Left colon (tissue), 2 donors: Measurements from ENCODE around the gene DPP4. TPM values are rescaled to one million over a fixed set of nuclear protein-coding genes. Genes with fewer than 3 reads are reported as not detected.
A peak's percentile ranks its signal among the peaks of the same experiment; 100 is the strongest.

Experiments
- ATAC-seq: fragments of 200-7000 bp; cut with Tn5 transposase; one replicate; pipeline ENCODE4 v1.9.1; 2020; ENCODE audit warnings: mild to moderate bottlenecking, moderate library complexity
- DNase-seq, 2 donors: peaks; one replicate each; pipeline ENCODE4 v3.0.0-alpha.2; 2020
- intact Hi-C, 2 donors: fragments of 100-400 bp; cut with DNase I in 1 of 2; cut with micrococcal nuclease in 1 of 2; formaldehyde crosslinking; loops; one replicate each; pipeline versions ENCODE4 v1.11.2 to v1.14.0; 2022; cut with DNase I, micrococcal nuclease
- long read RNA-seq: library from polyadenylated mRNA; unstranded; transcript quantifications from one replicate; pipeline ENCODE4 v2.0.0, GENCODE V29; 2021
- total RNA-seq, 2 donors: library from RNA; stranded (reverse); fragmentation: NEBNext Ultra II Directional; extraction: Animal tissue kit (Norgen Biotek cat#: 25700); gene quantifications; one replicate each; pipeline ENCODE4 v1.2.1, GENCODE V29; 2021
- donor health status: DM: no; HTN: no; CAD: no.
- donor health status: DM: yes; HTN: yes; CAD: no.

The DPP4 gene
- total RNA-seq, result 10 to 100 TPM; 14.7 to 30.1 TPM
- long read RNA-seq, transcript DPP4-201 (26 exons, 3,904 nt), result major isoform, 37 of 57 reads
- long read RNA-seq, partial matches to known transcripts, result 11 of 57 reads
- long read RNA-seq, other reads (novel, unspliced or antisense), result 9 of 57 reads

GRCh38 chr2:162073888-162074631 is at the start of gene DPP4:
DPP4 (minus strand) TSS chr2:162074215; CDS start chr2:162073981, 234 bp downstream.
- peak; percentile 55 to 80 for DNase-seq
- intact Hi-C loops, result no loop called here
- peak; percentile 94 for ATAC-seq

GRCh38 chr2:162118166-162119031 is 44.4 kb upstream of the DPP4 start:
- DNase-seq (no peak), ATAC-seq (no peak)

GRCh38 chr2:162116352-162116751 is 42.3 kb upstream of the DPP4 start:
- DNase-seq, result no peak
- no peak for ATAC-seq
- intact Hi-C loops, result no loop called here

More at GRCh38 chr2:162118166-162119031, 44.4 kb upstream of the DPP4 start:
- intact Hi-C loops, result no loop called here

- DNase-seq, result no peak
- intact Hi-C loops, result no loop called here
- no peak for ATAC-seq
Measured at GRCh38 chr2:162115076-162115475, 41.1 kb upstream of the DPP4 start.

GRCh38 chr2:162114271-162114670 is 40.3 kb upstream of the DPP4 start:
- no peak for ATAC-seq
- no peak for DNase-seq
- intact Hi-C loops, result no loop called here

- intact Hi-C loops, result no loop called here
- ATAC-seq, result no peak
Measured at GRCh38 chr2:162113776-162114168, 39.8 kb upstream of the DPP4 start.

GRCh38 chr2:162113088-162113775 is 39.2 kb upstream of the DPP4 start:
- intact Hi-C loops, result no loop called here
- DNase-seq (no peak), ATAC-seq (no peak)

More at GRCh38 chr2:162113776-162114168, 39.8 kb upstream of the DPP4 start:
- DNase-seq, result no peak

- DNase-seq, result no peak
- intact Hi-C loops, result no loop called here
- ATAC-seq, result no peak
Measured at GRCh38 chr2:162111958-162112850, 38.2 kb upstream of the DPP4 start.

- ATAC-seq, result peak; percentile 96
- intact Hi-C loops, result no loop called here
- no peak for DNase-seq
Measured at GRCh38 chr2:162107361-162107901, 33.4 kb upstream of the DPP4 start.

GRCh38 chr2:162106746-162107145 is 32.7 kb upstream of the DPP4 start:
- DNase-seq (no peak), ATAC-seq (no peak)
- intact Hi-C loops, result no loop called here

GRCh38 chr2:162106146-162106551 is 32.1 kb upstream of the DPP4 start:
- DNase-seq (no peak), ATAC-seq (no peak)
- intact Hi-C loops, result no loop called here

GRCh38 chr2:162103443-162104009 is 29.5 kb upstream of the DPP4 start:
- intact Hi-C loops, result no loop called here
- ATAC-seq, result no peak
- no peak for DNase-seq

GRCh38 chr2:162100579-162100978 is 26.6 kb upstream of the DPP4 start:
- intact Hi-C loops, result no loop called here
- no peak for DNase-seq
- peak; percentile 71 for ATAC-seq

GRCh38 chr2:162099836-162100235 is 25.8 kb upstream of the DPP4 start:
- DNase-seq, result no peak
- ATAC-seq, result no peak
- intact Hi-C loops, result no loop called here

- intact Hi-C loops, result no loop called here
- no peak for DNase-seq
- no peak for ATAC-seq
Measured at GRCh38 chr2:162092658-162093556, 18.9 kb upstream of the DPP4 start.

- no peak for DNase-seq
- no peak for ATAC-seq
- intact Hi-C loops, result no loop called here
Measured at GRCh38 chr2:162092008-162092390, 18.0 kb upstream of the DPP4 start.
